IMR-90 (cell line): ENCODE measurements around the gene FOXS1. TPM values are rescaled to one million over a fixed set of nuclear protein-coding genes. Genes with fewer than 3 reads are reported as not detected.

ENCODE experiments used
- ATAC-seq: fragments of 200-7000 bp; cut with Tn5 transposase; 2 replicates; pipeline ENCODE4 v1.9.1; 2020; ENCODE audit warnings: low read depth, mild to moderate bottlenecking, moderate library complexity
- BruUV-seq: library from RNA; stranded (reverse); fragments of 400-500 nt; replicated peaks from 2 replicates; lab custom pipeline; 2021; lab: Mats Ljungman, UMichigan
- CTCF ChIA-PET: fragments of 300-600 bp; formaldehyde crosslinking; extraction: SDS; loops from one replicate; lab custom pipeline; 2021; ENCODE audit warnings: antibody characterized with exemption; lab: Yijun Ruan, JAX
- POLR2A ChIA-PET: fragments of 300-600 bp; sonication (Branson Sonifier 250); formaldehyde crosslinking; loops from one replicate; lab custom pipeline; 2022; ENCODE audit warnings: antibody characterized with exemption; ENCODE audit not compliant: unreplicated experiment; lab: Charles Lee
- DNase-seq: peaks from one replicate; pipeline ENCODE4 v3.0.0; 2013
- H2AFZ ChIP-seq: replicated peaks from 2 replicates; pipeline ENCODE3; 2013; ENCODE audit warnings: low read length, mild to moderate bottlenecking; ENCODE audit not compliant: poor library complexity
- H2AK5ac ChIP-seq: 2 replicates; pipeline ENCODE4 v1.6.1; 2013; ENCODE audit warnings: low read depth, low read length, inconsistent platforms
- H2AK9ac ChIP-seq: replicated peaks from 2 replicates; pipeline ENCODE3; 2013; ENCODE audit warnings: mild to moderate bottlenecking, low read depth, low read length, moderate library complexity; ENCODE audit not compliant: poor library complexity
- H2BK120ac ChIP-seq: 2 replicates; pipeline ENCODE4 v1.6.1; 2013; ENCODE audit warnings: low read depth, low read length, inconsistent platforms
- H2BK15ac ChIP-seq: 3 replicates; pipeline ENCODE4 v1.6.1; 2013; ENCODE audit warnings: low read depth, low read length, inconsistent platforms
- H2BK20ac ChIP-seq: 2 replicates; pipeline ENCODE4 v1.6.1; 2013; ENCODE audit warnings: low read depth, mild to moderate bottlenecking, inconsistent platforms, low read length, moderate library complexity
- H2BK5ac ChIP-seq: 2 replicates; pipeline ENCODE4 v1.6.1; 2013; ENCODE audit warnings: mild to moderate bottlenecking, low read depth, low read length, inconsistent platforms; ENCODE audit not compliant: poor library complexity, severe bottlenecking
- H3K14ac ChIP-seq: replicated peaks from 2 replicates; pipeline ENCODE4 v1.6.1; 2013; ENCODE audit warnings: low read depth, low read length, inconsistent platforms
- H3K18ac ChIP-seq: 2 replicates; pipeline ENCODE4 v1.6.1; 2013; ENCODE audit warnings: low read depth, low read length, control low read depth
- H3K23ac ChIP-seq: 2 replicates; pipeline ENCODE4 v1.6.1; 2013; ENCODE audit warnings: low read depth, low read length, inconsistent platforms
- H3K27ac ChIP-seq: 2 replicates; pipeline ENCODE4 v1.5.1; 2013; ENCODE audit warnings: mild to moderate bottlenecking, control low read depth, low read length; ENCODE audit not compliant: insufficient read depth
- H3K27me3 ChIP-seq: 2 replicates; pipeline ENCODE4 v1.6.1; 2013; ENCODE audit warnings: low read length; ENCODE audit not compliant: control insufficient read depth, insufficient read depth
- H3K36me3 ChIP-seq: 2 replicates; pipeline ENCODE4 v1.6.1; 2013; ENCODE audit warnings: low read length, mixed read lengths; ENCODE audit not compliant: control insufficient read depth, insufficient read depth
- H3K4ac ChIP-seq: 2 replicates; pipeline ENCODE4 v1.6.1; 2013; ENCODE audit warnings: low read depth, low read length, inconsistent platforms
- H3K4me1 ChIP-seq: 2 replicates; pipeline ENCODE4 v1.6.1; 2013; ENCODE audit warnings: low read length, mixed read lengths; ENCODE audit not compliant: control insufficient read depth, insufficient read depth
- H3K4me2 ChIP-seq: 2 replicates; pipeline ENCODE4 v1.6.1; 2013; ENCODE audit warnings: low read depth, mild to moderate bottlenecking, control low read depth, low read length, moderate library complexity
- H3K4me3 ChIP-seq: 2 replicates; pipeline ENCODE4 v1.5.1; 2013; ENCODE audit warnings: low read depth, mild to moderate bottlenecking, control low read depth, low read length, moderate library complexity; ENCODE audit not compliant: insufficient read depth
- H3K56ac ChIP-seq: 2 replicates; pipeline ENCODE4 v1.6.1; 2013; ENCODE audit warnings: low read length, inconsistent platforms; ENCODE audit not compliant: insufficient read depth; ENCODE audit errors: extremely low read depth
- H3K79me1 ChIP-seq, 2 experiments: 2 replicates each; pipeline ENCODE4 v1.6.1; 2013; ENCODE audit warnings: low read length in 2 of 2, inconsistent platforms in 1 of 2, low read depth in 1 of 2
- H3K9ac ChIP-seq: 2 replicates; pipeline ENCODE4 v1.6.1; 2013; ENCODE audit warnings: low read depth, low read length, control low read depth
- H3K9me1 ChIP-seq: 2 replicates; pipeline ENCODE4 v1.6.1; 2013; ENCODE audit warnings: low read length, inconsistent platforms; ENCODE audit not compliant: insufficient read depth
- H3K9me3 ChIP-seq: 2 replicates; pipeline ENCODE4 v1.6.1; 2013; ENCODE audit warnings: low read length; ENCODE audit not compliant: control insufficient read depth, insufficient read depth
- H4K20me1 ChIP-seq: 2 replicates; pipeline ENCODE4 v1.6.1; 2013; ENCODE audit warnings: low read length, inconsistent platforms; ENCODE audit not compliant: insufficient read depth
- H4K5ac ChIP-seq: 2 replicates; pipeline ENCODE4 v1.6.1; 2013; ENCODE audit warnings: mild to moderate bottlenecking, low read depth, low read length, control low read depth
- H4K8ac ChIP-seq, 2 experiments: 2 replicates each; pipeline ENCODE4 v1.6.1; 2013; ENCODE audit warnings: low read depth in 2 of 2, low read length in 2 of 2, control low read depth in 1 of 2, inconsistent platforms in 1 of 2
- H4K91ac ChIP-seq: 2 replicates; pipeline ENCODE4 v1.6.1; 2013; ENCODE audit warnings: low read depth, low read length, inconsistent platforms; ENCODE audit not compliant: insufficient read depth
- FOS ChIP-seq: fragments of 150-350 bp; IDR thresholded peaks from 2 replicates; pipeline ENCODE4 v1.6.1; 2016; ENCODE audit warnings: low read depth, low read length
- POLR2A ChIP-seq: IDR thresholded peaks from 2 replicates; pipeline ENCODE4 v1.6.1; 2012; ENCODE audit warnings: mild to moderate bottlenecking, low read depth, low read length
- RAD21 ChIP-seq: IDR thresholded peaks from 2 replicates; pipeline ENCODE4 v1.6.1; 2012; ENCODE audit warnings: low read length, improper control_type of control experiment
- RCOR1 ChIP-seq: IDR thresholded peaks from 2 replicates; pipeline ENCODE4 v1.6.1; 2012; ENCODE audit warnings: mild to moderate bottlenecking, low read length, improper control_type of control experiment; ENCODE audit not compliant: insufficient replicate concordance
- SMC3 ChIP-seq: fragments of 150-350 bp; IDR thresholded peaks from 2 replicates; pipeline ENCODE4 v1.6.1; 2016; ENCODE audit warnings: low read depth, mild to moderate bottlenecking, antibody characterized with exemption, low read length, moderate library complexity
- USF2 ChIP-seq: fragments of 150-350 bp; IDR thresholded peaks from 2 replicates; pipeline ENCODE4 v1.6.1; 2017; ENCODE audit warnings: mild to moderate bottlenecking, antibody characterized with exemption, low read length, low read depth
- dilution Hi-C: fragments of 300-500 bp; cut with HindIII; formaldehyde crosslinking; loops from one replicate; pipeline ENCODE4 v1.14.3; 2018; ENCODE audit warnings: low sequenced_read_pairs; ENCODE audit not compliant: unreplicated experiment
- in situ Hi-C: fragments of 300-500 bp; cut with MboI; formaldehyde crosslinking; loops from 3 replicates; pipeline ENCODE4 v1.14.3; 2019; ENCODE audit warnings: low sequenced_read_pairs, inconsistent platforms, mixed read lengths
- intact Hi-C: fragments of 100-400 bp; cut with micrococcal nuclease; formaldehyde crosslinking; loops from 2 replicates; pipeline ENCODE4 v1.10.0; 2022
- polyA plus RNA-seq, 3 experiments: library from polyadenylated mRNA; depleted of rRNA; stranded (reverse); fragments of >200 nt; gene quantifications; 2 replicates each; pipeline ENCODE4 v1.2.3, GENCODE V29; 2012; ENCODE audit warnings: low replicate concordance in 1 of 3
- total RNA-seq: library from RNA; depleted of rRNA; stranded (reverse); fragments of >200 nt; gene quantifications from 2 replicates; pipeline ENCODE4 v1.2.3, GENCODE V29; 2012

FOXS1 gene
- total and polyA plus RNA-seq, 2 of the 4 experiments (the other 2 are of a cell fraction): not detected

DNA sequence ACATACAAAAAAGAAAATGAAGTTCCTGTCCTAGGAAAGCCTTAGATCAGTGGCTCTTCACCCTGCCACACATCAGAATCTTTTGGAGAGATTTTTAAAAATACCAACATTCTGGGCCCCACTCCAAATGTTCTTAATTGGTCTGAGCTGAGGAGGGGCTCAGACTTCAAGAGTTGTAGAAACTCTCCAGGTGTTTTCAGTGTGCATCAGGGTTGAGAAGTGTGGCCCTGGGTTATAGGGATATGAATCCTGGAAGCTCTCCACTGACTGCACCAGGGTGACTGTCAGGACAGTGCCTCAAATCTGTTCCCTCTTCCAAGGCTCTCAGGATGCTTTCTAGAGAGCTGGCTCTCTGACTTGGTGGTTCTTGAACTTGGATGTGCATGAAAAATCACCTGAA is 31.8 kb downstream of the FOXS1 start:
- in situ Hi-C loops: no loop called here
- 0 out of 2 replicates have a peak, but pooled peaks cover 4% of the 10 kb centered on the region for H4K20me1 ChIP-seq
- dilution Hi-C loops: no loop called here
- no peaks in the 10 kb centered on the region for H3K9me3 ChIP-seq
- H3K4ac ChIP-seq: peak overlapping the region; percentile 39; the same call in 1 of the 2 replicates
- H2BK20ac ChIP-seq: no peak overlapping the region
- H2BK5ac ChIP-seq: no peak overlapping the region
- no peak overlapping the region for H3K4me2 ChIP-seq
- DNase-seq (no peak), ATAC-seq (no peak)
- H2AK5ac ChIP-seq: no peak overlapping the region
- no peak for TF ChIP-seq FOS
- TF ChIP-seq POLR2A: no peak
- no peak for TF ChIP-seq SMC3
- no peak for TF ChIP-seq RAD21
- TF ChIP-seq USF2: no peak
- no peak for TF ChIP-seq RCOR1
- H3K27ac ChIP-seq: no peak overlapping the region
- no peak overlapping the region for H4K5ac ChIP-seq
- H3K9me1 ChIP-seq: peaks cover 21% of the 10 kb centered on the region
- peak overlapping the region; percentile 14; the same call in 1 of the 2 replicates for H2BK120ac ChIP-seq
- peaks cover 25% of the 10 kb centered on the region for H3K4me1 ChIP-seq
- ChIA-PET CTCF (no interaction called here), POLR2A (interaction anchor here (0.7 kb wide), 1 partner anchor 86 kb away, joined by 6 read pairs; no protein-coding TSS in a partner anchor)
- no peak overlapping the region for H3K56ac ChIP-seq
- intact Hi-C loops: no loop called here
- H2AK9ac ChIP-seq: peak overlapping the region; percentile 37
- H3K4me3 ChIP-seq: no peak overlapping the region
- peak overlapping the region in 1 of 2 experiments; percentile 28; a peak in 1 of 4 replicates for H4K8ac ChIP-seq
- no TSS peak for BruUV-seq
- peaks cover 3 to 18% of the 10 kb centered on the region in 2 experiments; a peak in 3 of 4 replicates for H3K79me1 ChIP-seq
- H2AFZ ChIP-seq: no peak overlapping the region
- no peak overlapping the region for H3K9ac ChIP-seq
- no peaks in the 10 kb centered on the region for H3K27me3 ChIP-seq
- no peak overlapping the region for H3K23ac ChIP-seq
- H3K36me3 ChIP-seq: no peaks in the 10 kb centered on the region
- H2BK15ac ChIP-seq: no peak overlapping the region; the same call in 2 of the 3 replicates
- H4K91ac ChIP-seq: no peak overlapping the region; the same call in 1 of the 2 replicates
- H3K14ac ChIP-seq: no peak overlapping the region
- H3K18ac ChIP-seq: no peak overlapping the region
